OCI-LY1 (cell line): ENCODE results near the gene CLDND2.

Experiments used
- EZH2 ChIP-seq: fragments of 200-600 bp; sonication (generic), shearing (Covaris generic); IDR thresholded peaks from 2 replicates; pipeline ENCODE4 v1.8.0; 2017; ENCODE audit warnings: borderline replicate concordance, mixed run types, mild to moderate bottlenecking, antibody characterized with exemption, low read length, moderate library complexity, mixed read lengths
- TF ChIP-seq, protein P1 (sequence below): fragments of 200-600 bp; sonication (generic), shearing (Covaris generic); IDR thresholded peaks from 2 replicates; pipeline ENCODE4 v1.5.1; 2017; ENCODE audit warnings: mild to moderate bottlenecking, antibody characterized with exemption, low read length, moderate library complexity, mixed read lengths

GRCh38 chr19:51398096-51398704 lies 29.4 kb upstream of the CLDND2 start:
- TF ChIP-seq, protein P1, sequence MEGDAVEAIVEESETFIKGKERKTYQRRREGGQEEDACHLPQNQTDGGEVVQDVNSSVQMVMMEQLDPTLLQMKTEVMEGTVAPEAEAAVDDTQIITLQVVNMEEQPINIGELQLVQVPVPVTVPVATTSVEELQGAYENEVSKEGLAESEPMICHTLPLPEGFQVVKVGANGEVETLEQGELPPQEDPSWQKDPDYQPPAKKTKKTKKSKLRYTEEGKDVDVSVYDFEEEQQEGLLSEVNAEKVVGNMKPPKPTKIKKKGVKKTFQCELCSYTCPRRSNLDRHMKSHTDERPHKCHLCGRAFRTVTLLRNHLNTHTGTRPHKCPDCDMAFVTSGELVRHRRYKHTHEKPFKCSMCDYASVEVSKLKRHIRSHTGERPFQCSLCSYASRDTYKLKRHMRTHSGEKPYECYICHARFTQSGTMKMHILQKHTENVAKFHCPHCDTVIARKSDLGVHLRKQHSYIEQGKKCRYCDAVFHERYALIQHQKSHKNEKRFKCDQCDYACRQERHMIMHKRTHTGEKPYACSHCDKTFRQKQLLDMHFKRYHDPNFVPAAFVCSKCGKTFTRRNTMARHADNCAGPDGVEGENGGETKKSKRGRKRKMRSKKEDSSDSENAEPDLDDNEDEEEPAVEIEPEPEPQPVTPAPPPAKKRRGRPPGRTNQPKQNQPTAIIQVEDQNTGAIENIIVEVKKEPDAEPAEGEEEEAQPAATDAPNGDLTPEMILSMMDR: peak; percentile 62
- no peak for TF ChIP-seq EZH2
